T-helper 2 cell treated with Interferon-gamma antibody and Interleukin-4, amounts not matched to agents 5 μg/mL and 100 μg/mL, for 36 hours (primary cell): ENCODE results near the gene SNAI3.

ENCODE experiments used
- DNase-seq: peaks from one replicate; pipeline ENCODE4 v3.0.0; 2021; ENCODE audit warnings: low spot score
- H3K27ac Mint-ChIP-seq: one replicate; pipeline ENCODE4 v1.8.0; 2021; ENCODE audit warnings: mild to moderate bottlenecking, mixed read lengths
- H3K27me3 Mint-ChIP-seq: one replicate; pipeline ENCODE4 v1.8.0; 2021; ENCODE audit warnings: low read depth, mixed read lengths
- H3K36me3 Mint-ChIP-seq: one replicate; pipeline ENCODE4 v1.8.0; 2021; ENCODE audit warnings: low read depth, mixed read lengths
- H3K4me1 Mint-ChIP-seq: one replicate; pipeline ENCODE4 v1.8.0; 2021; ENCODE audit warnings: low read depth, mixed read lengths
- H3K4me3 Mint-ChIP-seq: one replicate; pipeline ENCODE4 v1.8.0; 2022; ENCODE audit warnings: mild to moderate bottlenecking, moderate library complexity, mixed read lengths
- H3K9me3 Mint-ChIP-seq: one replicate; pipeline ENCODE4 v1.8.0; 2021; ENCODE audit warnings: mixed read lengths

Gene SNAI3

DNA sequence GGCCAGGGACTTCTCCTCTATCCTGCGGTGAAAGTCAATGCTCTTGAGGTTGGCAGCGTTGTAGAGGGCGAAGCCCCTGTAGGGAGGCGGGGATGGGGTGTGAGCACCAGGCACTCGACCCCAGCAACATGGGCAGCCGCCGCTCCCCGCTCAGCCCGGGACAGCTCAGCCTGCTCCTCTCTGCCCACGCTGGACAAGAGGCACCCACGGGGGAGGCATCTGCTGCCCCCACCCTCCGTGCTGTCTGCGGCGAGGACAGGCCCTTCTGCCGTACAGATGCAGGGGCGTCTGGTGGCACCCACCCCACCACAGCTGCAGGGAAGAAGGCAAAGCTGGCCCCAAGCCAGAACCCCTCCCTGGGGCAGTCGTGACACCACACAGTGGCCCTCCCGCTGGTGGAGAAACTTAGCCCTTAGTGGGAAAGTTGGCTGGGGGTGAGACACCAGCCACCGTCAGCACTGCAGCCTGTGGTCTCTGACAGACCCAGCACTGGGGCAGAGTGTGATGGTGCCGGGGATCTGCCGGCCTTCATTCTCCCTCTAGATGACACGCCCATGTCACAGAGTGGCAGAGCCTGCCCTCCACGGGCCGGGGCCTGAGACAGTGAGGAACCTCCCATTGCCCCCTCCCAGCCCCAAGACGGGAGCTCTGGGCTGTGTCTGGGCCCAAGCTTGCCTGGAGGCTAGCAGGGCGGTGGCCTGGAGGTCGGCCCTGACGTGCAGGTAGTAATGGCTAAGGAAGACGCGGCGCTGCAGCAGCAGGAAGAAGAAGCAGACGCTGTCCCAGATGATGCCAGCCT, 39.5 kb upstream of the SNAI3 start:
- no peaks in the 10 kb centered on the region for H3K9me3 Mint-ChIP-seq
- H3K27me3 Mint-ChIP-seq: no peaks in the 10 kb centered on the region
- no peaks in the 10 kb centered on the region for H3K4me1 Mint-ChIP-seq
- H3K27ac Mint-ChIP-seq: peak overlapping the region; percentile 31
- no peak overlapping the region for H3K4me3 Mint-ChIP-seq
- H3K36me3 Mint-ChIP-seq: peaks cover 23% of the 10 kb centered on the region
- no peak for DNase-seq

- DNase-seq: no peak
- no peaks in the 10 kb centered on the region for H3K27me3 Mint-ChIP-seq
- H3K36me3 Mint-ChIP-seq: peaks cover 26% of the 10 kb centered on the region
- no peaks in the 10 kb centered on the region for H3K4me1 Mint-ChIP-seq
- H3K27ac Mint-ChIP-seq: no peak overlapping the region
- H3K9me3 Mint-ChIP-seq: no peaks in the 10 kb centered on the region
- no peak overlapping the region for H3K4me3 Mint-ChIP-seq
Observed at GRCh38 chr16:88724855-88725555, 38.7 kb upstream of the SNAI3 start.

- no peak for DNase-seq
- H3K27ac Mint-ChIP-seq: no peak overlapping the region
- H3K27me3 Mint-ChIP-seq: no peaks in the 10 kb centered on the region
- no peaks in the 10 kb centered on the region for H3K4me1 Mint-ChIP-seq
- H3K36me3 Mint-ChIP-seq: peaks cover 31% of the 10 kb centered on the region
- no peaks in the 10 kb centered on the region for H3K9me3 Mint-ChIP-seq
- no peak overlapping the region for H3K4me3 Mint-ChIP-seq
Observed at GRCh38 chr16:88723911-88724310, 37.6 kb upstream of the SNAI3 start.

- no peaks in the 10 kb centered on the region for H3K27me3 Mint-ChIP-seq
- peaks cover 36% of the 10 kb centered on the region for H3K36me3 Mint-ChIP-seq
- no peak overlapping the region for H3K27ac Mint-ChIP-seq
Observed at GRCh38 chr16:88723507-88723887, 37.2 kb upstream of the SNAI3 start.

DNA sequence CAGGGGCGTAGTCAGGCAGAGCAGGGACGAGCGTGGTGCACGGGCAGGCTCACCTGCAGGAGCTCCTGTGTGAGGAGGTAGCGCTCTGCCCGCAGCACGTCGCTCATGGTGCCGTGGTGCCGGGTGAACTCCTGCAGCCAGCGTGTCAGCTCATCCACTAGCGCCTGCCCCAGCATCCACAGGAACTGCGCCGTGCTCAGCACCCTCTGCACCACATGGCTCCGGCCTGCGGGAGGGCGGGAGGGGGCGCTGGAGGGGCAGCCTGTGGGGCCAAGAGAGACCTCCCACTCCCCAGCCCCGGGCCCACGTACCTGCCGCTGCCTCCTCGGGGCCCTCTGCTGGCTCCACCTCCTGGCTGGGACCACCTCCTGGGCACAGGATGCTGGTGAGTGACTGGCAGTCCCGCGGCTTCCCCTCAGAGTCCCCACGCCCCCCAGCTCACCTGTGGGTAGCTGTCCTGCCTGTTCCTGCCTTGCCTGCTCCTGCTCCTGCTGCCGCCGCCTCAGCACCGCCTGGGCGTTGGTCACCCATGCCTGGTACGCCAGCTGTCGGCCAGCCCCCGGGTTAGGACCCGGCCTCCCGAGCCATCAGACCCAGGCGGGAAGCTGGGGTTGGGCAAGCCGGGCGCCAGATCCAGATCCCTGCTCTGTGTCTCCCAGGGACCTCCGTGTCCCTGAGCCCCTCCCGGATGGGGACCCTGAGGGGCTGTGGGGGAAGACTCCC, 36.6 kb upstream of the SNAI3 start:
- Mint-ChIP-seq H3K27ac (no peak overlapping the region), H3K4me1 (no peaks in the 10 kb centered on the region), H3K9me3 (no peaks in the 10 kb centered on the region), H3K4me3 (no peak overlapping the region), H3K36me3 (peaks cover 40% of the 10 kb centered on the region), H3K27me3 (no peaks in the 10 kb centered on the region)
- no peak for DNase-seq

More at GRCh38 chr16:88723507-88723887, 37.2 kb upstream of the SNAI3 start:
- Mint-ChIP-seq H3K4me1 (no peaks in the 10 kb centered on the region), H3K4me3 (no peak overlapping the region), H3K9me3 (no peaks in the 10 kb centered on the region)
- DNase-seq: no peak

- DNase-seq: no peak
- Mint-ChIP-seq H3K27ac (no peak overlapping the region), H3K36me3 (peaks cover 43% of the 10 kb centered on the region), H3K4me3 (no peak overlapping the region), H3K27me3 (no peaks in the 10 kb centered on the region), H3K4me1 (no peaks in the 10 kb centered on the region), H3K9me3 (no peaks in the 10 kb centered on the region)
Observed at GRCh38 chr16:88721815-88722755, 35.8 kb upstream of the SNAI3 start.

- no peak overlapping the region for H3K4me3 Mint-ChIP-seq
- peaks cover 46% of the 10 kb centered on the region for H3K36me3 Mint-ChIP-seq
- DNase-seq: no peak
- no peak overlapping the region for H3K27ac Mint-ChIP-seq
- H3K4me1 Mint-ChIP-seq: no peaks in the 10 kb centered on the region
- no peaks in the 10 kb centered on the region for H3K9me3 Mint-ChIP-seq
- no peaks in the 10 kb centered on the region for H3K27me3 Mint-ChIP-seq
Observed at GRCh38 chr16:88721236-88721635, 34.9 kb upstream of the SNAI3 start.

DNA sequence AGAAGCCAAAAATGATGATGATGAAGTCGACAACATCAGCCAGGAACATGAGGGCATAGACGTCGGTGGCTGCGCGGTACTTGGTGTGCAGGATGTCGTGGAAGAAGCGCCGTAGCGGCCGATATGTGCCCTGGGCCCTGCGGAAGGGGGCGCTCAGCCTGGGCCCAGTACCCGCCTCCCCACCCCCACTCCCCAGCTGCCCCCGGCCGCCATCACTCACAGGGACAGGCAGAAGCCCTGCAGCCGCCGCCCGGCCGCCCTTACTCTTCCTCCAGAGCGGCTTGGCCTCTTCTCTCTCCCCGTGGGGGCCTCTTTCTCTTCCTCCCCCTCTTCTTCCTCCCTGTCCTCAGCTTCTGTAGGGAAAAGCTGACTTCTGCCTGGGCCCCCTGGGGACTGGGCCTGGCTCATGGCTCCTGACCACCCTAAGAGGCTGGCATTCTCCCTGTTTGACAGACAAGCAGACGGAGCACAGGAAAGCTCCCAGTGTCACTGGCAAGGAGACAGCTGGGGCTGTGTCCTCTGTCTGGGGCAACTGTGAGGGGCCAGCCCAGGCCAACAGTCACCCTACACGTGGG, 34.2 kb upstream of the SNAI3 start:
- H3K4me1 Mint-ChIP-seq: no peaks in the 10 kb centered on the region
- peaks cover 45% of the 10 kb centered on the region for H3K36me3 Mint-ChIP-seq
- H3K9me3 Mint-ChIP-seq: no peaks in the 10 kb centered on the region
- no peak for DNase-seq
- H3K27ac Mint-ChIP-seq: peak overlapping the region; percentile 36
- H3K4me3 Mint-ChIP-seq: no peak overlapping the region
- H3K27me3 Mint-ChIP-seq: no peaks in the 10 kb centered on the region

DNA sequence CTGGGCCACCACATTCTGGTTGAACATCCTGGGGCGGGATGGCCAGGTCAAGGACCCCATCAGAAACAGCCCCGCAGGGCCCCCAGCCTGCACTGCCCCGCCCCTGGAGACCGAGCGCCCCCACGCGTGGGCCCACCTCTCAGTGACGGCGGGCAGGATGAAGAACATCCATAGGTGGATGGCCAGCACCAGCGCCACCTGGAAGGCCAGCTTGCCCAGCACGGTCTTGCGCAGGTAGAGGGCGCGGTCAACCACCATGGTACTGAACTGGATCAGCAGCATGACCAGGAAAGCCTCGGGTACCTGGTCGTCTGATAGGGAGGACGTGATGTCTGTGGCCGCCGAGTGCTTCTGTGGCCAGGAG, 33.6 kb upstream of the SNAI3 start:
- H3K36me3 Mint-ChIP-seq: peaks cover 45% of the 10 kb centered on the region
- H3K9me3 Mint-ChIP-seq: no peaks in the 10 kb centered on the region
- no peaks in the 10 kb centered on the region for H3K4me1 Mint-ChIP-seq
- peak overlapping the region; percentile 36 for H3K27ac Mint-ChIP-seq
- H3K27me3 Mint-ChIP-seq: no peaks in the 10 kb centered on the region
- no peak for DNase-seq
- no peak overlapping the region for H3K4me3 Mint-ChIP-seq

DNA sequence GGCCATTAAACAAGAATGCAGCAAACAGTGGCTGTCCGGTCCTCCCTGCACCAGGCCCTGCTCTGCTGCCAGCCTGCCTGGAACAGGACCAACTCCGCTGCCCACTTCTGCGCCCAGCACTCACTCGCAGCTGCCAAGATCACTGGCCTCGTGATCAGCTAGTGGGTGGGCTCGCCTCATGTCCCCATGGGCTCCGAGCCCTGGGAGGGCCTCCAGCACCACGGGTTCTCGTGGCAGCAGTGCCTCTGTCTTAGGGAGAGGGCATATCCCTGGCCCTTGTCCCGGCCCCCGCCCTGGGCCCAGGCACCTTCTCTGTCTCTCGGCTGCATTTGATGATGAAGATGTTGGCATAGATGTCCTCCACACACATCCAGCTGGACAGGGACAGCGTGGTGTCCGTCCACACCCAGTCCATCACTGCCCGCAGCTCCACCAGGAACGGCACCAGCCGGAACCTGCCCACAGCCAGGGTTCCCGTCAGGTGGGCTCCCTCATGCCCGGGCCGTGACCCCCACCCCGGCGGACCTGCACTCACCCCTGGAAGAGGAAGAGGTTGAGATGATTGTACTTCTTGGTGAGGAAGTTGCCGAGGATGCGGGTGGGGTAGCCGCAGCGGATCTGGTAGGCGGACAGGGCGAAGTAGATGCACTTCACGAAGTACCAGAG, 33.1 kb upstream of the SNAI3 start:
- H3K9me3 Mint-ChIP-seq: no peaks in the 10 kb centered on the region
- H3K27ac Mint-ChIP-seq: no peak overlapping the region
- no peaks in the 10 kb centered on the region for H3K4me1 Mint-ChIP-seq
- H3K27me3 Mint-ChIP-seq: no peaks in the 10 kb centered on the region
- DNase-seq: no peak
- peaks cover 41% of the 10 kb centered on the region for H3K36me3 Mint-ChIP-seq
- no peak overlapping the region for H3K4me3 Mint-ChIP-seq

GRCh38 chr16:88718178-88718577, 31.9 kb upstream of the SNAI3 start:
- Mint-ChIP-seq H3K27me3 (no peaks in the 10 kb centered on the region), H3K36me3 (peaks cover 41% of the 10 kb centered on the region), H3K4me3 (no peak overlapping the region), H3K4me1 (no peaks in the 10 kb centered on the region), H3K27ac (peak overlapping the region; percentile 15), H3K9me3 (no peaks in the 10 kb centered on the region)
- no peak for DNase-seq

GRCh38 chr16:88716601-88717001, 30.3 kb upstream of the SNAI3 start:
- Mint-ChIP-seq H3K27ac (no peak overlapping the region), H3K4me1 (no peaks in the 10 kb centered on the region), H3K9me3 (no peaks in the 10 kb centered on the region), H3K4me3 (no peak overlapping the region), H3K36me3 (peaks cover 37% of the 10 kb centered on the region), H3K27me3 (no peaks in the 10 kb centered on the region)
- no peak for DNase-seq

DNA sequence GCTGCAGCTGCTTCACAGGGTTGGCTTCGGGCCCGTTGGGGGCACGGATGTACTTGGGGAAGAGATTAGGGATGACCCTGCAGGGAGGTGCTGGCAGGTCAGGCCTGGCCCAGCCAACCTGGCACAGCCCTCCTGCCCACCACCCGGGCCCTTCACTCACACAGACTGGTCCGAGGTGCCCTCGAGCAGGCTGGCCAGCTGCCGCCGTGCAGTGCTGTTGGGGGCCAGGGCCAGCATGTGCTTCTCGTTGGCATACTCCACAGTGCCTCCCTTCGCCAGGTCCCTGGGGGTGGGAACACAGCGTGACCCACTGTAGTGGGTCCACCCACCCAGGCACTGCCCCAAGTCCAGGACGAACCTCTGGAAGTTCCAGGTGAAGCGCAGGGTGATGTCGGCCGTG, 29.9 kb upstream of the SNAI3 start:
- H3K27ac Mint-ChIP-seq: no peak overlapping the region
- H3K36me3 Mint-ChIP-seq: peaks cover 37% of the 10 kb centered on the region
- H3K27me3 Mint-ChIP-seq: no peaks in the 10 kb centered on the region
- no peak for DNase-seq
- H3K4me3 Mint-ChIP-seq: no peak overlapping the region
- no peaks in the 10 kb centered on the region for H3K4me1 Mint-ChIP-seq
- no peaks in the 10 kb centered on the region for H3K9me3 Mint-ChIP-seq
